HepG2 (cell line): Measurements from ENCODE around the gene MAN2B2. TPM values are rescaled to one million over a fixed set of nuclear protein-coding genes. Genes with fewer than 3 reads are reported as not detected.

Source experiments
- polyA plus RNA-seq, 8 experiments: library from polyadenylated mRNA; depleted of rRNA in 3 of 8; stranded (reverse) in 7 of 8; unstranded in 1 of 8; fragments of >200 nt; fragmentation: Illumina TruSeq in 4 of 8; extraction: Trizol in 4 of 8; gene quantifications; 2 replicates each; pipeline versions ENCODE4 v1.2.1 to v1.2.3, GENCODE V29; 2011 to 2016; ENCODE audit warnings: low read depth in 4 of 8, missing spikeins in 1 of 8, mixed read lengths in 1 of 8; ENCODE audit not compliant: insufficient read depth in 1 of 8
- total RNA-seq, 5 experiments: library from RNA; depleted of rRNA; stranded (reverse); fragments of >200 nt; fragmentation: Illumina TruSeq; extraction: Trizol; gene quantifications; 2 replicates each; pipeline ENCODE4 v1.2.3, GENCODE V29; 2016; ENCODE audit warnings: low read depth in 1 of 5

MAN2B2 gene
- total and polyA plus RNA-seq, 2 of the 13 experiments (the other 11 are each of a cell fraction or from before 2014, with no cell fraction given), result 4.8 to 5.4 TPM

Other genes with a start within 250 kb of the MAN2B2 start
- 0.60 and 1.2 TPM in 2 replicates for gene PPP2R2C, start 102.6 kb upstream of the MAN2B2 start, total RNA-seq (2016; rRNA removed; fragmentation: Illumina TruSeq; extraction: Trizol)
- gene PPP2R2C, start 102.6 kb upstream of the MAN2B2 start, polyA plus RNA-seq (2011; rRNA removed), result 7.0 and 8.6 TPM in 2 replicates
- 158 and 254 TPM in 2 replicates for gene MRFAP1, start 65.5 kb downstream of the MAN2B2 start, total RNA-seq (2016; rRNA removed; fragmentation: Illumina TruSeq; extraction: Trizol)
- gene MRFAP1, start 65.5 kb downstream of the MAN2B2 start, polyA plus RNA-seq (2011; rRNA removed), result 103 and 112 TPM in 2 replicates
- gene S100P, start 118.7 kb downstream of the MAN2B2 start, total RNA-seq (2016; rRNA removed; fragmentation: Illumina TruSeq; extraction: Trizol), result 278 and 348 TPM in 2 replicates
- 1,649 and 1,898 TPM in 2 replicates for gene S100P, start 118.7 kb downstream of the MAN2B2 start, polyA plus RNA-seq (2011; rRNA removed)
- gene MRFAP1L1, start 134.7 kb downstream of the MAN2B2 start, total RNA-seq (2016; rRNA removed; fragmentation: Illumina TruSeq; extraction: Trizol), result 76.6 and 124 TPM in 2 replicates
- gene MRFAP1L1, start 134.7 kb downstream of the MAN2B2 start, polyA plus RNA-seq (2011; rRNA removed), result 39.9 and 44.8 TPM in 2 replicates
- 18.7 and 20.9 TPM in 2 replicates for gene BLOC1S4, start 141.0 kb downstream of the MAN2B2 start, total RNA-seq (2016; rRNA removed; fragmentation: Illumina TruSeq; extraction: Trizol)
- gene BLOC1S4, start 141.0 kb downstream of the MAN2B2 start, polyA plus RNA-seq (2011; rRNA removed), result 15.5 and 17.6 TPM in 2 replicates
- 17.1 and 24.1 TPM in 2 replicates for gene KIAA0232, start 207.5 kb downstream of the MAN2B2 start, total RNA-seq (2016; rRNA removed; fragmentation: Illumina TruSeq; extraction: Trizol)
- 7.8 and 8.1 TPM in 2 replicates for gene KIAA0232, start 207.5 kb downstream of the MAN2B2 start, polyA plus RNA-seq (2011; rRNA removed)